ENCODE results near the gene RASGRP2.

Gene RASGRP2

GRCh38 chr11:64744544-64745188 lies 724 bp upstream of the RASGRP2 start:
- no peak for TF ChIP-seq CTCF (IDR thresholded peaks at IDR 0.05; ENCODE audit: borderline replicate concordance, insufficient read depth, low read depth, low read length)
- H3K4me3 ChIP-seq (ENCODE audit: low read depth, low read length) = peak overlapping the region; percentile 64

- H3K4me3 ChIP-seq (ENCODE audit: low read depth, low read length) = peak overlapping the region; percentile 64
- peak; percentile 96 for TF ChIP-seq CTCF (IDR thresholded peaks at IDR 0.05; ENCODE audit: borderline replicate concordance, insufficient read depth, low read depth, low read length)
Measured at GRCh38 chr11:64742889-64743590, 902 bp downstream of the RASGRP2 start.

- no peak for TF ChIP-seq CTCF (IDR thresholded peaks at IDR 0.05; ENCODE audit: borderline replicate concordance, insufficient read depth, low read depth, low read length)
- peak overlapping the region; percentile 64 for H3K4me3 ChIP-seq (ENCODE audit: low read depth, low read length)
Measured at GRCh38 chr11:64742087-64742888, 1.7 kb downstream of the RASGRP2 start.

- TF ChIP-seq CTCF (IDR thresholded peaks at IDR 0.05; ENCODE audit: borderline replicate concordance, insufficient read depth, low read depth, low read length) = no peak
- H3K4me3 ChIP-seq (ENCODE audit: low read depth, low read length) = no peak overlapping the region
Measured at GRCh38 chr11:64741375-64742086, 2.4 kb downstream of the RASGRP2 start.

DNA sequence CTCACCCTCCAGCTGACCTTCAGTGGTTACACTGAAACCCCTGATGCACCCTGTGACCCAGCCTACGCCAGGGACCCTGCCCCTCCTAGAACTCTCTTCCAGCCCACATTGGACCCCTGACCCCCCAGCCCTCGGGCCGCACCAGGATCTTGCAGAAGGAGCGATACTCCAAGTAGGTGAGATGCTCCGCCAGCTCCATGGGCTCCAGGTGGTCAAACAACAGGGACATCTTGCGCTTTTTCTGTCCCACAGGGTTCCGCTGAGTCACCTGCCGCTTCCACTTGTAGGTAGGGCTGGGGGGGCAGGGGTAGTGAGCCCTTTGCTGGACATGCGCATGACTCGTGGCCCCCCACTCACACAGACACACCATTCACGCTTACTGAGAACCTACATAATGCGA lies 4.1 kb downstream of the RASGRP2 start:
- TF ChIP-seq CTCF (IDR thresholded peaks at IDR 0.05; ENCODE audit: borderline replicate concordance, insufficient read depth, low read depth, low read length) = no peak
- H3K4me3 ChIP-seq (ENCODE audit: low read depth, low read length) = no peak overlapping the region

DNA sequence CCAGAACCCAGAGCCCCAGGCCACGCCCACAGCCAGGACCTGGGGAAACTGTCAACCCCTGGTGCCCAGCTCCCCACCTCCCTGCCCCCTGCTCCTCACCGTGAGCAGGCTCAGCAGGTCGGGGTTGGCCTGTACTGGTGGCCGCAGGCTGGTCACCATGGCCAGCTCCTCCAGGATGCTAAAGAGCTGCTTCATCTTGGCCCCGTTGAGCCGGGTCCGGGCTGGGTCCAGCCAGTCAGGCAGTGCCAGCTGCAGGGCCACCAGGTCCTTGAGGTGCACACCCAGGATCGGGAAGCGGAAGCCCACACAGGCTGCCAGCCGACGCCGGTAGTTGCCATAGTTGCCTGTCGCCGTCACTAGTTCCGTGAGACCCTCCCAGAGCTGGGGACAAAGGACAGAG lies 7.3 kb downstream of the RASGRP2 start:
- H3K4me3 ChIP-seq (ENCODE audit: low read depth, low read length) = no peak overlapping the region
- no peak for TF ChIP-seq CTCF (IDR thresholded peaks at IDR 0.05; ENCODE audit: borderline replicate concordance, insufficient read depth, low read depth, low read length)
